Subcutaneous abdominal adipose tissue (tissue), 5 donors: Measurements from ENCODE around the gene ZNF532.

Experiments used
- H3K27ac ChIP-seq: one replicate; pipeline ENCODE4 v1.7.0; 2013; ENCODE audit warnings: low read depth, mild to moderate bottlenecking, inconsistent platforms, low read length, moderate library complexity
- H3K27me3 ChIP-seq, 5 donors: one replicate each; pipeline ENCODE4 v1.7.0; 2013; ENCODE audit warnings: low read length in 5 of 5, inconsistent platforms in 1 of 5; ENCODE audit not compliant: control insufficient read depth in 5 of 5, insufficient read depth in 4 of 5
- H3K36me3 ChIP-seq, 5 donors: one replicate each; pipeline ENCODE4 v1.7.0; 2013; ENCODE audit warnings: low read length in 5 of 5; ENCODE audit not compliant: control insufficient read depth in 5 of 5, insufficient read depth in 5 of 5
- H3K4me1 ChIP-seq, 5 donors: one replicate each; pipeline ENCODE4 v1.7.0; 2013; ENCODE audit warnings: low read length in 5 of 5, mild to moderate bottlenecking in 3 of 5, moderate library complexity in 1 of 5; ENCODE audit not compliant: control insufficient read depth in 5 of 5, insufficient read depth in 5 of 5
- H3K4me3 ChIP-seq, 5 donors: one replicate each; pipeline ENCODE4 v1.7.0; 2013; ENCODE audit warnings: low read length in 5 of 5, low read depth in 1 of 5
- H3K9ac ChIP-seq, 5 donors: one replicate each; pipeline ENCODE4 v1.7.0; 2013; ENCODE audit warnings: low read length in 5 of 5, mild to moderate bottlenecking in 4 of 5, moderate library complexity in 3 of 5
- H3K9me3 ChIP-seq, 5 donors: one replicate each; pipeline ENCODE4 v1.7.0; 2013; ENCODE audit warnings: low read length in 5 of 5; ENCODE audit not compliant: control insufficient read depth in 5 of 5
- donor health status: healthy.
- donor health status: healthy.
- donor health status: healthy.
- donor health status: healthy.
- donor health status: healthy.

Gene ZNF532

GRCh38 chr18:58882044-58882443 lies 17.4 kb downstream of the ZNF532 start:
- H3K4me3 ChIP-seq: no peak overlapping the region
- no peaks in the 10 kb centered on the region for H3K27me3 ChIP-seq
- H3K36me3 ChIP-seq: peaks cover 0 to 18% (median 15%) of the 10 kb centered on the region in 5 donors
- H3K9ac ChIP-seq: no peak overlapping the region
- no peak overlapping the region for H3K27ac ChIP-seq
- H3K4me1 ChIP-seq: peaks cover 0 to 16% (median 8%) of the 10 kb centered on the region in 5 donors
- no peaks in the 10 kb centered on the region for H3K9me3 ChIP-seq

DNA sequence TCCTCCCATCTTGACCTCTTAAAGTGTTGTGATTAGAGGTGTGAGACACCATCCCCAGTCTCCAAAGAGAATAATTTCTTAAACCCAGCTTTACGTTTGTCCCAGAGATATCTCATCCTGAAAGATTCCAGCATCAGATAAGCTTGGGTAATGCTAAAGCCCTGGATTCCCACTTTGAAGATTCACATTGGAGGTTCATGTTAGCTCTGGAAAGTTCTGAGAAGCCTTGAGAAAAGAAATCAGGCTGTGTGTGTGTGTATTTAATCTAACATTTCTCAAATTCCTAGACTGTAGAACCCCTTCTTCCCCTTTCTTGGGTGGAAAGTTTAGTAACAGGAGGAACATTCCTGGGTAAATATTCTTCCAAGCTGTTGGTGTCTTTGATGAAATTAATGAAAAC lies 18.0 kb downstream of the ZNF532 start:
- peaks cover 0 to 15% (median 14%) of the 10 kb centered on the region in 5 donors for H3K36me3 ChIP-seq
- H3K27ac ChIP-seq: no peak overlapping the region
- no peak overlapping the region for H3K4me3 ChIP-seq
- H3K4me1 ChIP-seq: peaks cover 2 to 17% (median 15%) of the 10 kb centered on the region in 5 donors
- no peaks in the 10 kb centered on the region for H3K27me3 ChIP-seq
- no peaks in the 10 kb centered on the region for H3K9me3 ChIP-seq
- H3K9ac ChIP-seq: no peak overlapping the region

DNA sequence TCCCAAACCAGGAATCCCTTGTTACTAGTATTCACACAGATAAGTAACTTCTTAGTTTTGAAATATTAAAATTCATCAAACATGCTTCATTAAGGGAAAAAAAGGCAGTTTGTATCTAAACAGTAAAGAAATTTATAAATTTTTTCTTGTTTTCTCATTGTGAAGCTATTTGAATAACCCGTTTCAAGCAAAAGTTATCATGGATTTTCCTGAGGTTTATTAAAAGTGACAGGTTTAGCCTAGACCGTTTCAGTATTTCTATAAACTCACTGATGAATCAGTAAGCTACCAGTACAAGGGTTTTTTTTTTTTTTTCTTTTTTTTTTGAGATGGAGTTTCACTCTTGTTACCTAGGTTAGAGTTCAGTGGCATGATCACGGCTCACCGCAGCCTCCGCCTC lies 20.0 kb downstream of the ZNF532 start:
- Histone ChIP-seq H3K36me3 (peaks cover 0 to 5% (median 2%) of the 10 kb centered on the region in 5 donors), H3K9ac (no peak overlapping the region), H3K4me3 (no peak overlapping the region), H3K9me3 (no peaks in the 10 kb centered on the region), H3K27me3 (no peaks in the 10 kb centered on the region), H3K27ac (no peak overlapping the region), H3K4me1 (peaks cover 2 to 20% (median 17%) of the 10 kb centered on the region in 5 donors)

DNA sequence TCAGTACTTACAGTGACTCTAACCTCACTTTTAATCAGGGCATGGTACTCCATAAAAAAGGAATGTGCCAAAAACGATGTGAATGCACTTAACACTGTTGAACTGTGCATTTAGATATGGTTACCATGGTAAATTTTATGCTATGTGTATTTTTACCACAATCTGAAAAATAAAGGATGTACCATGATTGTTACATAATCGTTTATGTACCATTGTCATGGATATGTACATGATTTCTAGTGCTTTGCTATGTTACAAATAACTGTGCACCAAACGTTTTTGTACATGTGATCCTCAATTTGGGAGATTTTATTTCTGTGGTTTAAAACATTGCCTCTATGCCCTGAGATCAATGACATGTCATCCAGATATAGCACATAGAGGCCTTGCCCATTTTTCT lies 21.8 kb downstream of the ZNF532 start:
- no peak overlapping the region for H3K9ac ChIP-seq
- peaks cover 0 to 3% (median 0%) of the 10 kb centered on the region in 5 donors for H3K36me3 ChIP-seq
- H3K27ac ChIP-seq: peak overlapping the region; percentile 69
- H3K4me1 ChIP-seq: peaks cover 2 to 21% (median 17%) of the 10 kb centered on the region in 5 donors
- H3K4me3 ChIP-seq: no peak overlapping the region
- no peaks in the 10 kb centered on the region for H3K27me3 ChIP-seq
- H3K9me3 ChIP-seq: no peaks in the 10 kb centered on the region

- Histone ChIP-seq H3K27me3 (no peaks in the 10 kb centered on the region), H3K36me3 (peaks cover 0 to 3% (median 0%) of the 10 kb centered on the region in 5 donors), H3K9ac (peak overlapping the region in 4 of 5 donors; percentile 2 to 53 (median 30)), H3K9me3 (no peaks in the 10 kb centered on the region), H3K27ac (peak overlapping the region; percentile 69), H3K4me3 (peak overlapping the region; percentile 42 to 73 (median 50)), H3K4me1 (peaks cover 2 to 25% (median 22%) of the 10 kb centered on the region in 5 donors)
Observed at GRCh38 chr18:58886864-58887612, 22.4 kb downstream of the ZNF532 start.

DNA sequence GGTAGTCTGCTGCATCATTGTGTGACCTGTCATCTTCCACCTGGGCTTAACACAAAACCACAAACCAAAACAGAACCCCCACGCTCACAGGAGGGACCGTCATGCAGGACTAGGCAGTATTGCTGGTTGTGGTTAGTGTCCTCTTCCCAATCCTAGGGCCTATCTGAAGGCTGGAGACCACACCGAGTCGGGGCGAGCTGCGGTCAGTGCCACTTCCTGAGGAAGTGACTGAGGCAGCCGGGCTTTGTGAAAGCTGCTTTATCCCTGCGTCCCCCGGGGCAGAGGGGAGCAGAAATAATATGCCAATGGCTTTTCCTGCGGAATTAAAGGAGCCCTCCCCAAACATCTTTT lies 22.9 kb downstream of the ZNF532 start:
- Histone ChIP-seq H3K9me3 (no peaks in the 10 kb centered on the region), H3K27me3 (no peaks in the 10 kb centered on the region), H3K27ac (peak overlapping the region; percentile 69), H3K9ac (peak overlapping the region in 3 of 5 donors; percentile 2 to 53 (median 33)), H3K4me1 (peaks cover 2 to 31% (median 27%) of the 10 kb centered on the region in 5 donors), H3K36me3 (peaks cover 0 to 3% (median 0%) of the 10 kb centered on the region in 5 donors), H3K4me3 (peak overlapping the region; percentile 42 to 73 (median 50))

DNA sequence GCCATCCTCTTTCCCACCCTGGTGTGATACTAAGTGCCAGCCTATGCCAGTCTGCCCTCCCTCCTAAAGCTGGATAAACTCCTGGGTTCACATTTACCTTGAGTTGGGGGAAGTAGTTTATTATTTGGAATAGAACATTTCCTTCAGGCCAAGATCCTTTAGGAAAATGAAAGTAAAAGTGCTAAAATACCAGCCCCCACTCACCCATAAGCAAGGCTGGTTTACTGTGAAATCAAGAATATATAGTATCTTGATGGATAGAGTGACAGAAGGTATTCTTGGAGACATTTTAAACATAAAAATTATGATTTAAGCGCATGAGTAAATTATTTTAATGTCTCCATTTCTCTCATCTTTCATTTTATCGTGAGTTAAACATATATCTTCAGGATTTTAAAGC lies 27.1 kb downstream of the ZNF532 start:
- peak overlapping the region in 4 of 5 donors; percentile 14 to 45 (median 32) for H3K4me3 ChIP-seq
- H3K9ac ChIP-seq: peak overlapping the region in 3 of 5 donors; percentile 0 to 73 (median 15)
- H3K27me3 ChIP-seq: no peaks in the 10 kb centered on the region
- H3K9me3 ChIP-seq: no peaks in the 10 kb centered on the region
- H3K4me1 ChIP-seq: peaks cover 2 to 41% (median 34%) of the 10 kb centered on the region in 5 donors
- no peaks in the 10 kb centered on the region for H3K36me3 ChIP-seq
- peak overlapping the region; percentile 33 for H3K27ac ChIP-seq

GRCh38 chr18:58892488-58892887 lies 27.8 kb downstream of the ZNF532 start:
- Histone ChIP-seq H3K9ac (peak overlapping the region in 1 of 5 donors; percentile 15), H3K4me3 (peak overlapping the region in 1 of 5 donors; percentile 14), H3K27ac (no peak overlapping the region), H3K9me3 (no peaks in the 10 kb centered on the region), H3K27me3 (no peaks in the 10 kb centered on the region), H3K4me1 (peaks cover 0 to 34% (median 28%) of the 10 kb centered on the region in 5 donors), H3K36me3 (no peaks in the 10 kb centered on the region)

DNA sequence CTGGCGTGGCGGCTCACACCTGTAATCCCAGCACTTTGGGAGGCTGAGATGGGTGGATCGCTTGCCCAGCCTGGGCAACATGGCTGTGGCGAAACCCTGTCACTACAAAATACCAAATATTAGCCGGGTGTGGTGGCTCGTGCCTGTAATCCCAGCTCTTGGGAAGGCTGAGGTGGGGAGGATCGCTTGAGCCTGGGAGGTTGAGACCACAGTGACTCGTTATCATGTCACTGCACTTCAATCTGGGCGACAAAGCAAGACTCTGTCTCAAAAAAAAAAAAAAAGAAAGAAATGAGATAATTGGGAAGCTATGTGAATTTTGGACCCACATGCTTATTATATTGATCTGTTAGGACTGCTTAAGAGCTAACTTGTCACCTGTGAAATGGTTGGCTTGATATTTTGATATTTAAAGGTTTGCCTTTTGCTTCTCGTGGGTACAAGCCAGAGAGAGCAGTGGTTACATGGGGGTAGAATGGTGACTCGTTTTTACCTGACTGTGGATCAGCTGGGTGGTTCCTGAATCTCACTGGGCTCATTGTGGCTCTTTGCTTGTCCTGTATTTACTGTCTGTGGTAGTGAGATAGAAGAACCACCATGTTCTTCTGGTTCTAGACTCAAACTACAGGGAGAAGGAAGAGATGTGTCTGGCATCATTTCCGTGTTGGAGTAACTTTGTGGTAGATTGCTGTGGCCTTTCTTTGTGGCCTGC lies 28.9 kb downstream of the ZNF532 start:
- Histone ChIP-seq H3K4me3 (no peak overlapping the region), H3K9ac (no peak overlapping the region), H3K4me1 (peaks cover 0 to 31% (median 24%) of the 10 kb centered on the region in 5 donors), H3K36me3 (peaks cover 0 to 5% (median 2%) of the 10 kb centered on the region in 5 donors), H3K27me3 (no peaks in the 10 kb centered on the region), H3K27ac (no peak overlapping the region), H3K9me3 (no peaks in the 10 kb centered on the region)

GRCh38 chr18:58894930-58895329 lies 30.3 kb downstream of the ZNF532 start:
- no peak overlapping the region for H3K27ac ChIP-seq

More at GRCh38 chr18:58894930-58895329, 30.3 kb downstream of the ZNF532 start:
- H3K9ac ChIP-seq: no peak overlapping the region
- no peaks in the 10 kb centered on the region for H3K27me3 ChIP-seq
- H3K4me1 ChIP-seq: peaks cover 0 to 32% (median 24%) of the 10 kb centered on the region in 5 donors
- peaks cover 0 to 10% (median 5%) of the 10 kb centered on the region in 5 donors for H3K36me3 ChIP-seq
- no peak overlapping the region for H3K4me3 ChIP-seq
- no peaks in the 10 kb centered on the region for H3K9me3 ChIP-seq
